Midbrain (tissue), 1 donor: ENCODE data around the gene KLHL6.
A peak's percentile ranks its signal among the peaks of the same experiment; 100 is the strongest.

Source experiments
- DNase-seq: peaks from one replicate; lab custom pipeline; 2025; lab: John Stamatoyannopoulos, UW

The KLHL6 gene

GRCh38 chr3:183566880-183567279 lies 11.4 kb upstream of the KLHL6 start:
- DNase-seq: no peak

GRCh38 chr3:183564046-183564445 lies 8.5 kb upstream of the KLHL6 start:
- DNase-seq: no peak

GRCh38 chr3:183563536-183563874 lies 8.0 kb upstream of the KLHL6 start:
- no peak for DNase-seq

GRCh38 chr3:183560607-183561006 lies 5.1 kb upstream of the KLHL6 start:
- DNase-seq: no peak

GRCh38 chr3:183558495-183558894 lies 3.0 kb upstream of the KLHL6 start:
- no peak for DNase-seq

GRCh38 chr3:183556722-183557121 lies 1.2 kb upstream of the KLHL6 start:
- DNase-seq: no peak

GRCh38 chr3:183554377-183554776 lies 1.1 kb downstream of the KLHL6 start:
- DNase-seq: no peak

- no peak for DNase-seq
These were observed 2.0 kb downstream of the KLHL6 start for GRCh38 chr3:183553334-183554026.

- no peak for DNase-seq
These were observed 3.6 kb downstream of the KLHL6 start for GRCh38 chr3:183551930-183552329.

GRCh38 chr3:183548262-183548769 lies 7.2 kb downstream of the KLHL6 start:
- no peak for DNase-seq

- no peak for DNase-seq
These were observed 8.9 kb downstream of the KLHL6 start for GRCh38 chr3:183546625-183547024.

GRCh38 chr3:183545708-183546107 lies 9.8 kb downstream of the KLHL6 start:
- no peak for DNase-seq

- no peak for DNase-seq
These were observed 13.2 kb downstream of the KLHL6 start for GRCh38 chr3:183542355-183542754.

GRCh38 chr3:183541738-183542137 lies 13.8 kb downstream of the KLHL6 start:
- no peak for DNase-seq

- DNase-seq: no peak
These were observed 14.3 kb downstream of the KLHL6 start for GRCh38 chr3:183541235-183541655.

- DNase-seq: no peak
These were observed 14.8 kb downstream of the KLHL6 start for GRCh38 chr3:183540501-183541234.

- DNase-seq: no peak
These were observed 15.7 kb downstream of the KLHL6 start for GRCh38 chr3:183539811-183540210.

GRCh38 chr3:183538486-183538885 lies 17.0 kb downstream of the KLHL6 start:
- DNase-seq: no peak

- peak; percentile 29 for DNase-seq
These were observed 18.2 kb downstream of the KLHL6 start for GRCh38 chr3:183537295-183537730.

- DNase-seq: no peak
These were observed 19.1 kb downstream of the KLHL6 start for GRCh38 chr3:183536238-183536880.

- DNase-seq: no peak
These were observed 21.3 kb downstream of the KLHL6 start for GRCh38 chr3:183534249-183534648.

- no peak for DNase-seq
These were observed 21.9 kb downstream of the KLHL6 start for GRCh38 chr3:183533412-183534132.
